GM23248 (cell line): Measurements from ENCODE around the gene CFAP20DC. TPM values are rescaled to one million over a fixed set of nuclear protein-coding genes. Genes with fewer than 3 reads are reported as not detected.

ENCODE experiments used
- DNase-seq: peaks from one replicate; pipeline ENCODE4 v3.0.0-alpha.2; 2015
- H2AFZ ChIP-seq: fragments of 200-600 bp; sonication (generic); 2 replicates; pipeline ENCODE4 v1.6.1; 2016; ENCODE audit warnings: antibody characterized with exemption
- H3F3A ChIP-seq: fragments of 200-600 bp; sonication (generic); 2 replicates; pipeline ENCODE4 v1.6.1; 2016; ENCODE audit warnings: mild to moderate bottlenecking, antibody characterized with exemption, mixed run types; ENCODE audit not compliant: insufficient read depth
- H3K27ac ChIP-seq: fragments of 200-600 bp; sonication (generic); 2 replicates; pipeline ENCODE4 v1.5.1; 2016; ENCODE audit warnings: mild to moderate bottlenecking
- H3K27me3 ChIP-seq: fragments of 200-600 bp; sonication (generic); replicated peaks from 2 replicates; pipeline ENCODE4 v1.6.1; 2016; ENCODE audit warnings: mild to moderate bottlenecking; ENCODE audit not compliant: insufficient read depth
- H3K36me3 ChIP-seq: fragments of 200-600 bp; sonication (generic); 2 replicates; pipeline ENCODE4 v1.6.1; 2016; ENCODE audit warnings: low read depth, mild to moderate bottlenecking
- H3K4me1 ChIP-seq: fragments of 200-600 bp; sonication (generic); 2 replicates; pipeline ENCODE4 v1.6.1; 2016; ENCODE audit warnings: mild to moderate bottlenecking; ENCODE audit not compliant: insufficient read depth
- H3K4me2 ChIP-seq: fragments of 200-600 bp; sonication (generic); one replicate; pipeline ENCODE4 v1.6.1; 2016; ENCODE audit warnings: mild to moderate bottlenecking; ENCODE audit not compliant: unreplicated experiment
- H3K4me3 ChIP-seq: fragments of 200-600 bp; sonication (generic); 2 replicates; pipeline ENCODE4 v1.5.1; 2016; ENCODE audit warnings: mild to moderate bottlenecking
- H3K79me2 ChIP-seq: fragments of 200-600 bp; sonication (generic); 2 replicates; pipeline ENCODE4 v1.6.1; 2016; ENCODE audit warnings: mild to moderate bottlenecking; ENCODE audit not compliant: insufficient read depth
- H3K9ac ChIP-seq: fragments of 200-600 bp; sonication (generic); 2 replicates; pipeline ENCODE4 v1.6.1; 2016; ENCODE audit warnings: mild to moderate bottlenecking
- H3K9me2 ChIP-seq: fragments of 200-600 bp; sonication (generic); 2 replicates; pipeline ENCODE4 v1.6.1; 2016; ENCODE audit warnings: mixed run types, mild to moderate bottlenecking, moderate library complexity; ENCODE audit not compliant: insufficient read depth
- H3K9me3 ChIP-seq: fragments of 200-600 bp; sonication (generic); one replicate; pipeline ENCODE4 v1.6.1; 2017; ENCODE audit warnings: low read depth
- H4K20me1 ChIP-seq: fragments of 200-600 bp; sonication (generic); 2 replicates; pipeline ENCODE4 v1.6.0; 2016; ENCODE audit not compliant: insufficient read depth
- EZH2 ChIP-seq: fragments of 200-600 bp; sonication (generic); IDR thresholded peaks from 2 replicates; pipeline ENCODE4 v1.6.1; 2018; ENCODE audit warnings: antibody characterized with exemption, mild to moderate bottlenecking; ENCODE audit not compliant: insufficient read depth, poor library complexity, severe bottlenecking
- EZH2phosphoT487 ChIP-seq: fragments of 200-600 bp; sonication (generic); IDR thresholded peaks from 2 replicates; pipeline ENCODE4 v1.6.1; 2018; ENCODE audit warnings: antibody characterized with exemption, moderate library complexity, mild to moderate bottlenecking, low read depth; ENCODE audit not compliant: insufficient read depth
- WGBS, 2 experiments: methylation state at CpG; one replicate each; pipeline ENCODE4 v1.1.6; 2015 to 2017; ENCODE audit warnings: low lambda C conversion rate in 2 of 2, low coverage in 1 of 2; ENCODE audit errors: missing lambda C conversion rate in 2 of 2; 5-methylcytosine and 5-hydroxymethylcytosine counted together
- in situ Hi-C: fragments of 300-500 bp; cut with MboI; formaldehyde crosslinking; loops from 2 replicates; pipeline ENCODE4 v1.15.0; 2020
- polyA plus RNA-seq: library from polyadenylated mRNA; unstranded; fragments of >200 nt; fragmentation: Nextera tagmentation; extraction: Ambion mirVana; gene quantifications from 2 replicates; pipeline ENCODE4 v1.2.1, GENCODE V29; 2016
- total RNA-seq: library from RNA; depleted of rRNA; stranded (reverse); fragments of >200 nt; shearing (Covaris generic); gene quantifications from 2 replicates; pipeline ENCODE4 v1.2.3, GENCODE V29; 2014

The CFAP20DC gene
- total and polyA plus RNA-seq, 2 experiments from 2014 or later, result 1.9 to 2.9 TPM

- Histone ChIP-seq H3K27ac (no peak overlapping the region), H3K9ac (no peak overlapping the region), H2AFZ (no peak overlapping the region), H3K4me2 (no peak overlapping the region), H3K36me3 (no peaks in the 10 kb centered on the region), H3K27me3 (no peaks in the 10 kb centered on the region; the same call in 1 of the 2 replicates), H3K4me1 (no peaks in the 10 kb centered on the region), H3F3A (no peaks in the 10 kb centered on the region), H3K4me3 (no peak overlapping the region), H4K20me1 (no peaks in the 10 kb centered on the region), H3K79me2 (no peaks in the 10 kb centered on the region), H3K9me3 (no peaks in the 10 kb centered on the region), H3K9me2 (no peaks in the 10 kb centered on the region)
- 56 to 63% methylated on average over 7 of the region's 7 CpGs for WGBS, 2 experiments
- no peak for TF ChIP-seq EZH2
- TF ChIP-seq EZH2phosphoT487, result no peak
- in situ Hi-C loops, result no loop called here
- DNase-seq, result no peak
Observed at GRCh38 chr3:58725326-58725853, 324.4 kb downstream of the CFAP20DC start.

- Histone ChIP-seq H3F3A (no peaks in the 10 kb centered on the region), H3K27me3 (no peaks in the 10 kb centered on the region; the same call in 1 of the 2 replicates), H3K27ac (no peak overlapping the region), H3K4me1 (no peaks in the 10 kb centered on the region), H3K36me3 (no peaks in the 10 kb centered on the region), H3K9me2 (no peaks in the 10 kb centered on the region), H3K9ac (no peak overlapping the region), H3K4me3 (no peak overlapping the region), H3K9me3 (no peaks in the 10 kb centered on the region), H4K20me1 (no peaks in the 10 kb centered on the region), H2AFZ (no peak overlapping the region), H3K4me2 (no peak overlapping the region), H3K79me2 (no peaks in the 10 kb centered on the region)
- 60 to 68% methylated on average over 11 of the region's 11 CpGs for WGBS, 2 experiments
- in situ Hi-C loops, result no loop called here
- no peak for DNase-seq
- TF ChIP-seq EZH2phosphoT487 (no peak), EZH2 (no peak)
Observed at GRCh38 chr3:58724336-58724735, 325.5 kb downstream of the CFAP20DC start.

- Histone ChIP-seq H3K9me2 (no peaks in the 10 kb centered on the region), H4K20me1 (no peaks in the 10 kb centered on the region), H3K4me1 (no peaks in the 10 kb centered on the region), H3K36me3 (no peaks in the 10 kb centered on the region), H3K27ac (no peak overlapping the region), H2AFZ (no peak overlapping the region), H3K4me2 (no peak overlapping the region), H3F3A (no peaks in the 10 kb centered on the region), H3K9ac (no peak overlapping the region), H3K4me3 (no peak overlapping the region), H3K9me3 (no peaks in the 10 kb centered on the region), H3K27me3 (no peaks in the 10 kb centered on the region; the same call in 1 of the 2 replicates), H3K79me2 (no peaks in the 10 kb centered on the region)
- TF ChIP-seq EZH2phosphoT487, result no peak
- no peak for TF ChIP-seq EZH2
- no peak for DNase-seq
- in situ Hi-C loops, result no loop called here
- WGBS, 2 experiments, result 33 to 35% methylated on average over 3 of the region's 3 CpGs
Observed at GRCh38 chr3:58723173-58723572, 326.7 kb downstream of the CFAP20DC start.

GRCh38 chr3:58722561-58722960 is 327.3 kb downstream of the CFAP20DC start:
- 19 to 20% methylated on average over 4 of the region's 4 CpGs for WGBS, 2 experiments

GRCh38 chr3:58720526-58720925 is 329.3 kb downstream of the CFAP20DC start:
- no peaks in the 10 kb centered on the region for H3K9me3 ChIP-seq
- in situ Hi-C loops, result no loop called here
- H3K4me1 ChIP-seq, result no peaks in the 10 kb centered on the region

More at GRCh38 chr3:58722561-58722960, 327.3 kb downstream of the CFAP20DC start:
- no peak overlapping the region for H3K9ac ChIP-seq
- in situ Hi-C loops, result no loop called here
- H3K79me2 ChIP-seq, result no peaks in the 10 kb centered on the region
- H3K36me3 ChIP-seq, result no peaks in the 10 kb centered on the region
- DNase-seq, result no peak
- H3K9me2 ChIP-seq, result no peaks in the 10 kb centered on the region
- H3K4me1 ChIP-seq, result no peaks in the 10 kb centered on the region
- H2AFZ ChIP-seq, result no peak overlapping the region
- H3K4me2 ChIP-seq, result no peak overlapping the region
- TF ChIP-seq EZH2 (no peak), EZH2phosphoT487 (no peak)
- no peaks in the 10 kb centered on the region; the same call in 1 of the 2 replicates for H3K27me3 ChIP-seq
- H3K9me3 ChIP-seq, result no peaks in the 10 kb centered on the region
- no peaks in the 10 kb centered on the region for H3F3A ChIP-seq
- no peak overlapping the region for H3K27ac ChIP-seq
- no peaks in the 10 kb centered on the region for H4K20me1 ChIP-seq
- no peak overlapping the region for H3K4me3 ChIP-seq

More at GRCh38 chr3:58720526-58720925, 329.3 kb downstream of the CFAP20DC start:
- 13 to 14% methylated on average over 3 of the region's 3 CpGs for WGBS, 2 experiments
- Histone ChIP-seq H3K79me2 (no peaks in the 10 kb centered on the region), H3K9me2 (no peaks in the 10 kb centered on the region), H4K20me1 (no peaks in the 10 kb centered on the region), H3F3A (no peaks in the 10 kb centered on the region), H2AFZ (no peak overlapping the region), H3K27ac (no peak overlapping the region), H3K4me3 (no peak overlapping the region), H3K36me3 (no peaks in the 10 kb centered on the region), H3K27me3 (no peaks in the 10 kb centered on the region; the same call in 1 of the 2 replicates), H3K9ac (no peak overlapping the region), H3K4me2 (no peak overlapping the region)
- no peak for TF ChIP-seq EZH2phosphoT487
- no peak for TF ChIP-seq EZH2
- no peak for DNase-seq
